GM23338 (cell line): ENCODE measurements around the gene NR1H3. TPM values are rescaled to one million over a fixed set of nuclear protein-coding genes. Genes with fewer than 3 reads are reported as not detected.

ENCODE experiments used
- ATAC-seq: fragments of 200-7000 bp; cut with Tn5 transposase; 3 replicates; pipeline ENCODE4 v1.9.1; 2020
- DNase-seq: peaks from one replicate; pipeline ENCODE4 v3.0.0-alpha.2; 2015; ENCODE audit warnings: low spot score
- H2AFZ ChIP-seq: fragments of 200-600 bp; sonication (generic); 2 replicates; pipeline ENCODE4 v1.8.0; 2016; ENCODE audit warnings: antibody characterized with exemption, mild to moderate bottlenecking, moderate library complexity
- H3F3A ChIP-seq: fragments of 200-600 bp; sonication (generic); replicated peaks from 2 replicates; pipeline ENCODE4 v1.8.0; 2017; ENCODE audit warnings: antibody characterized with exemption, mixed run types, low read depth
- H3K27ac ChIP-seq: fragments of 200-600 bp; sonication (generic); 2 replicates; pipeline ENCODE4 v1.6.1; 2016; ENCODE audit warnings: low read depth
- H3K27me3 ChIP-seq: fragments of 200-600 bp; sonication (generic); 2 replicates; pipeline ENCODE4 v1.8.0; 2016; ENCODE audit warnings: mild to moderate bottlenecking, mixed run types, moderate library complexity; ENCODE audit not compliant: insufficient read depth
- H3K36me3 ChIP-seq: fragments of 200-600 bp; sonication (generic); 2 replicates; pipeline ENCODE4 v1.8.0; 2016; ENCODE audit warnings: mild to moderate bottlenecking; ENCODE audit not compliant: insufficient read depth
- H3K4me1 ChIP-seq: fragments of 200-600 bp; sonication (generic); 2 replicates; pipeline ENCODE4 v1.8.0; 2016; ENCODE audit warnings: mild to moderate bottlenecking, moderate library complexity; ENCODE audit not compliant: insufficient read depth
- H3K4me2 ChIP-seq: fragments of 200-600 bp; sonication (generic); 2 replicates; pipeline ENCODE4 v1.7.1; 2017; ENCODE audit warnings: mixed run types
- H3K4me3 ChIP-seq: fragments of 200-600 bp; sonication (generic); 2 replicates; pipeline ENCODE4 v1.6.1; 2016; ENCODE audit warnings: mixed run types
- H3K79me2 ChIP-seq: fragments of 200-600 bp; sonication (generic); replicated peaks from 2 replicates; pipeline ENCODE4 v1.8.0; 2017; ENCODE audit warnings: mild to moderate bottlenecking; ENCODE audit not compliant: insufficient read depth
- H3K9me2 ChIP-seq: fragments of 200-600 bp; sonication (generic); 2 replicates; pipeline ENCODE4 v1.8.0; 2017; ENCODE audit not compliant: insufficient read depth
- H4K20me1 ChIP-seq: fragments of 200-600 bp; sonication (generic); replicated peaks from 2 replicates; pipeline ENCODE4 v1.8.0; 2017; ENCODE audit warnings: mild to moderate bottlenecking; ENCODE audit not compliant: insufficient read depth
- H3K27ac Mint-ChIP-seq: 2 replicates; pipeline ENCODE4 v1.8.0; 2020; ENCODE audit warnings: inconsistent platforms, mild to moderate bottlenecking, moderate library complexity, mixed read lengths
- H3K27me3 Mint-ChIP-seq: 3 replicates; pipeline ENCODE4 v1.8.0; 2022; ENCODE audit warnings: low read depth, mild to moderate bottlenecking, moderate library complexity, mixed read lengths, inconsistent platforms; ENCODE audit not compliant: insufficient read depth, poor library complexity
- H3K36me3 Mint-ChIP-seq: 3 replicates; pipeline ENCODE4 v1.8.0; 2021; ENCODE audit warnings: low read depth, mild to moderate bottlenecking, inconsistent platforms, moderate library complexity, mixed read lengths
- H3K4me1 Mint-ChIP-seq: 3 replicates; pipeline ENCODE4 v1.8.0; 2020; ENCODE audit warnings: mild to moderate bottlenecking, inconsistent platforms, mixed read lengths
- H3K4me3 Mint-ChIP-seq: 3 replicates; pipeline ENCODE4 v1.8.0; 2021; ENCODE audit warnings: moderate library complexity, mild to moderate bottlenecking, inconsistent platforms, mixed read lengths
- H3K9me3 Mint-ChIP-seq: 3 replicates; pipeline ENCODE4 v1.8.0; 2020; ENCODE audit warnings: moderate library complexity, mild to moderate bottlenecking, inconsistent platforms, mixed read lengths
- CREB1 ChIP-seq: fragments of 250-450 bp; sonication (Bioruptor Pico); IDR thresholded peaks from 2 replicates; pipeline ENCODE4 v1.5.0; 2020; ENCODE audit warnings: low read depth, mild to moderate bottlenecking, moderate library complexity
- ETS1 ChIP-seq: IDR thresholded peaks from 2 replicates; pipeline ENCODE4 v1.6.1; 2016; ENCODE audit warnings: antibody characterized with exemption
- JUNB ChIP-seq: IDR thresholded peaks from one replicate; pipeline ENCODE4 v1.6.1; 2016; ENCODE audit warnings: antibody characterized with exemption; ENCODE audit not compliant: unreplicated experiment
- STAT1 ChIP-seq: IDR thresholded peaks from one replicate; pipeline ENCODE4 v1.6.1; 2016; ENCODE audit warnings: antibody characterized with exemption; ENCODE audit not compliant: unreplicated experiment
- ZNF114 ChIP-seq: fragments of 250-450 bp; sonication (Bioruptor Pico); IDR thresholded peaks from 2 replicates; pipeline ENCODE4 v1.5.0; 2020; ENCODE audit warnings: mild to moderate bottlenecking, moderate library complexity
- ZNF331 ChIP-seq: fragments of 250-450 bp; sonication (Bioruptor Pico); IDR thresholded peaks from 2 replicates; pipeline ENCODE4 v1.5.0; 2020; ENCODE audit warnings: low read depth, mild to moderate bottlenecking, moderate library complexity
- polyA plus RNA-seq: library from polyadenylated mRNA; unstranded; fragments of >200 nt; fragmentation: Nextera tagmentation; extraction: Ambion mirVana; gene quantifications from 2 replicates; pipeline ENCODE4 v1.2.1, GENCODE V29; 2016
- total RNA-seq: library from RNA; depleted of rRNA; stranded (reverse); fragments of >200 nt; shearing (Covaris generic); gene quantifications from 2 replicates; pipeline ENCODE4 v1.2.3, GENCODE V29; 2014
- TF ChIP-seq, protein P1 (sequence below): fragments of 250-450 bp; sonication (Bioruptor Pico); IDR thresholded peaks from 2 replicates; pipeline ENCODE4 v1.5.0; 2020; ENCODE audit warnings: mild to moderate bottlenecking, moderate library complexity
- TF ChIP-seq, protein P2 (sequence below): IDR thresholded peaks from one replicate; pipeline ENCODE4 v1.6.1; 2018; ENCODE audit warnings: antibody characterized with exemption; ENCODE audit not compliant: unreplicated experiment

NR1H3 gene
- total and polyA plus RNA-seq, 2 experiments from 2014 or later: 16.5 to 23.7 TPM

DNA sequence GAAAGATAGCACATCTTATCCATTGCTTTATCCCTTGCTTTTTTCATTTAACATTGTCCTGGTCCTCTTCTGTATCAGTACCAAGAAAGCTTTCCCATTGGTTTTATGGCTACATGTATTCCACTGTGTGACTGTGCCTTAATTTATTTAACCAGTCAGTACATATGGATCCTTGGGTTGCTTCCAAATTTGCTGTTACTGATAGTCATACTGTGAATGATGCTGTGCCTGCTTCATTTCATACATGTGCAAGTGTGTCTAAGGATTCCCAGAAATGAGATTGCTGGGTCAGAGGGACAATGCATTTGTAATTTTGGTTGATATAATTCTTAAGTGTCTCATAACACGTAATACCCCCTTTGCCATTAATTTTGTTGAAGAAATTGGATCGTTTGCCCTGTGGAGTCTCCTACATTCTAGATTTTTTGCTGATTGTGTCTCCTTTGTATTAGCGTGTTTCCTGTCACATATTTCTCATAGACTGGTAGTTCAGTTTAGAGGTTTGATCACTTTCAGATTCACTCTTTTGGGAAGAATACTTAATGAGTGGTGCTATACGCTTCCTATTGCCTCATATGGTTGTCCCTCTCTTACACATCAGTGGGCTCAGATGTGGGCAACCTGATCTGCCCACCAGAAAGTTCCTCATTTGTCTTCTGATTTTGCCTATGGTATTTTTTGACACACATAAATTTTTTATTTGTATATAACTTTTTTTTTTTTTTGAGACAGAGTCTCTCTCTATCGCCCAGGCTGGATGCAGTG is 59.5 kb downstream of the NR1H3 start (continued):
- TF ChIP-seq, protein P1, sequence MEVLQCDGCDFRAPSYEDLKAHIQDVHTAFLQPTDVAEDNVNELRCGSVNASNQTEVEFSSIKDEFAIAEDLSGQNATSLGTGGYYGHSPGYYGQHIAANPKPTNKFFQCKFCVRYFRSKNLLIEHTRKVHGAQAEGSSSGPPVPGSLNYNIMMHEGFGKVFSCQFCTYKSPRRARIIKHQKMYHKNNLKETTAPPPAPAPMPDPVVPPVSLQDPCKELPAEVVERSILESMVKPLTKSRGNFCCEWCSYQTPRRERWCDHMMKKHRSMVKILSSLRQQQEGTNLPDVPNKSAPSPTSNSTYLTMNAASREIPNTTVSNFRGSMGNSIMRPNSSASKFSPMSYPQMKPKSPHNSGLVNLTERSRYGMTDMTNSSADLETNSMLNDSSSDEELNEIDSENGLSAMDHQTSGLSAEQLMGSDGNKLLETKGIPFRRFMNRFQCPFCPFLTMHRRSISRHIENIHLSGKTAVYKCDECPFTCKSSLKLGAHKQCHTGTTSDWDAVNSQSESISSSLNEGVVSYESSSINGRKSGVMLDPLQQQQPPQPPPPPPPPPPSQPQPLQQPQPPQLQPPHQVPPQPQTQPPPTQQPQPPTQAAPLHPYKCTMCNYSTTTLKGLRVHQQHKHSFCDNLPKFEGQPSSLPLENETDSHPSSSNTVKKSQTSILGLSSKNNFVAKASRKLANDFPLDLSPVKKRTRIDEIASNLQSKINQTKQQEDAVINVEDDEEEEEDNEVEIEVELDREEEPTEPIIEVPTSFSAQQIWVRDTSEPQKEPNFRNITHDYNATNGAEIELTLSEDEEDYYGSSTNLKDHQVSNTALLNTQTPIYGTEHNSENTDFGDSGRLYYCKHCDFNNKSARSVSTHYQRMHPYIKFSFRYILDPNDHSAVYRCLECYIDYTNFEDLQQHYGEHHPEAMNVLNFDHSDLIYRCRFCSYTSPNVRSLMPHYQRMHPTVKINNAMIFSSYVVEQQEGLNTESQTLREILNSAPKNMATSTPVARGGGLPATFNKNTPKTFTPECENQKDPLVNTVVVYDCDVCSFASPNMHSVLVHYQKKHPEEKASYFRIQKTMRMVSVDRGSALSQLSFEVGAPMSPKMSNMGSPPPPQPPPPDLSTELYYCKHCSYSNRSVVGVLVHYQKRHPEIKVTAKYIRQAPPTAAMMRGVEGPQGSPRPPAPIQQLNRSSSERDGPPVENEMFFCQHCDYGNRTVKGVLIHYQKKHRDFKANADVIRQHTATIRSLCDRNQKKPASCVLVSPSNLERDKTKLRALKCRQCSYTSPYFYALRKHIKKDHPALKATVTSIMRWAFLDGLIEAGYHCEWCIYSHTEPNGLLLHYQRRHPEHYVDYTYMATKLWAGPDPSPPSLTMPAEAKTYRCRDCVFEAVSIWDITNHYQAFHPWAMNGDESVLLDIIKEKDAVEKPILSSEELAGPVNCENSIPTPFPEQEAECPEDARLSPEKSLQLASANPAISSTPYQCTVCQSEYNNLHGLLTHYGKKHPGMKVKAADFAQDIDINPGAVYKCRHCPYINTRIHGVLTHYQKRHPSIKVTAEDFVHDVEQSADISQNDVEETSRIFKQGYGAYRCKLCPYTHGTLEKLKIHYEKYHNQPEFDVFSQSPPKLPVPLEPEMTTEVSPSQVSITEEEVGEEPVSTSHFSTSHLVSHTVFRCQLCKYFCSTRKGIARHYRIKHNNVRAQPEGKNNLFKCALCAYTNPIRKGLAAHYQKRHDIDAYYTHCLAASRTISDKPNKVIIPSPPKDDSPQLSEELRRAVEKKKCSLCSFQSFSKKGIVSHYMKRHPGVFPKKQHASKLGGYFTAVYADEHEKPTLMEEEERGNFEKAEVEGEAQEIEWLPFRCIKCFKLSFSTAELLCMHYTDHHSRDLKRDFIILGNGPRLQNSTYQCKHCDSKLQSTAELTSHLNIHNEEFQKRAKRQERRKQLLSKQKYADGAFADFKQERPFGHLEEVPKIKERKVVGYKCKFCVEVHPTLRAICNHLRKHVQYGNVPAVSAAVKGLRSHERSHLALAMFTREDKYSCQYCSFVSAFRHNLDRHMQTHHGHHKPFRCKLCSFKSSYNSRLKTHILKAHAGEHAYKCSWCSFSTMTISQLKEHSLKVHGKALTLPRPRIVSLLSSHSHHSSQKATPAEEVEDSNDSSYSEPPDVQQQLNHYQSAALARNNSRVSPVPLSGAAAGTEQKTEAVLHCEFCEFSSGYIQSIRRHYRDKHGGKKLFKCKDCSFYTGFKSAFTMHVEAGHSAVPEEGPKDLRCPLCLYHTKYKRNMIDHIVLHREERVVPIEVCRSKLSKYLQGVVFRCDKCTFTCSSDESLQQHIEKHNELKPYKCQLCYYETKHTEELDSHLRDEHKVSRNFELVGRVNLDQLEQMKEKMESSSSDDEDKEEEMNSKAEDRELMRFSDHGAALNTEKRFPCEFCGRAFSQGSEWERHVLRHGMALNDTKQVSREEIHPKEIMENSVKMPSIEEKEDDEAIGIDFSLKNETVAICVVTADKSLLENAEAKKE: no peak

GRCh38 chr11:47318166-47318565 is 60.4 kb downstream of the NR1H3 start:
- DNase-seq: no peak
- Histone ChIP-seq H3K27ac (no peak overlapping the region), H4K20me1 (no peaks in the 10 kb centered on the region), H3K9me2 (no peaks in the 10 kb centered on the region), H3K27me3 (no peaks in the 10 kb centered on the region), H3K4me3 (no peak overlapping the region), H3F3A (no peaks in the 10 kb centered on the region), H3K36me3 (peaks cover 8% of the 10 kb centered on the region; the same call in 1 of the 2 replicates), H3K4me1 (no peaks in the 10 kb centered on the region), H2AFZ (no peak overlapping the region), H3K79me2 (no peaks in the 10 kb centered on the region), H3K4me2 (no peak overlapping the region)
- H3K27ac Mint-ChIP-seq: no peak overlapping the region
- H3K4me3 Mint-ChIP-seq: no peak overlapping the region
- no peaks in the 10 kb centered on the region for H3K27me3 Mint-ChIP-seq
- no peak for ATAC-seq
- H3K36me3 Mint-ChIP-seq: peaks cover 32% of the 10 kb centered on the region
- H3K9me3 Mint-ChIP-seq: no peaks in the 10 kb centered on the region
- H3K4me1 Mint-ChIP-seq: no peaks in the 10 kb centered on the region
- TF ChIP-seq JUNB (no peak), ETS1 (no peak), STAT1 (no peak), ZNF114 (CRISPR knock-in tag) (no peak), CREB1 (CRISPR knock-in tag) (no peak), ZNF331 (CRISPR knock-in tag) (no peak)
- TF ChIP-seq, protein P2, sequence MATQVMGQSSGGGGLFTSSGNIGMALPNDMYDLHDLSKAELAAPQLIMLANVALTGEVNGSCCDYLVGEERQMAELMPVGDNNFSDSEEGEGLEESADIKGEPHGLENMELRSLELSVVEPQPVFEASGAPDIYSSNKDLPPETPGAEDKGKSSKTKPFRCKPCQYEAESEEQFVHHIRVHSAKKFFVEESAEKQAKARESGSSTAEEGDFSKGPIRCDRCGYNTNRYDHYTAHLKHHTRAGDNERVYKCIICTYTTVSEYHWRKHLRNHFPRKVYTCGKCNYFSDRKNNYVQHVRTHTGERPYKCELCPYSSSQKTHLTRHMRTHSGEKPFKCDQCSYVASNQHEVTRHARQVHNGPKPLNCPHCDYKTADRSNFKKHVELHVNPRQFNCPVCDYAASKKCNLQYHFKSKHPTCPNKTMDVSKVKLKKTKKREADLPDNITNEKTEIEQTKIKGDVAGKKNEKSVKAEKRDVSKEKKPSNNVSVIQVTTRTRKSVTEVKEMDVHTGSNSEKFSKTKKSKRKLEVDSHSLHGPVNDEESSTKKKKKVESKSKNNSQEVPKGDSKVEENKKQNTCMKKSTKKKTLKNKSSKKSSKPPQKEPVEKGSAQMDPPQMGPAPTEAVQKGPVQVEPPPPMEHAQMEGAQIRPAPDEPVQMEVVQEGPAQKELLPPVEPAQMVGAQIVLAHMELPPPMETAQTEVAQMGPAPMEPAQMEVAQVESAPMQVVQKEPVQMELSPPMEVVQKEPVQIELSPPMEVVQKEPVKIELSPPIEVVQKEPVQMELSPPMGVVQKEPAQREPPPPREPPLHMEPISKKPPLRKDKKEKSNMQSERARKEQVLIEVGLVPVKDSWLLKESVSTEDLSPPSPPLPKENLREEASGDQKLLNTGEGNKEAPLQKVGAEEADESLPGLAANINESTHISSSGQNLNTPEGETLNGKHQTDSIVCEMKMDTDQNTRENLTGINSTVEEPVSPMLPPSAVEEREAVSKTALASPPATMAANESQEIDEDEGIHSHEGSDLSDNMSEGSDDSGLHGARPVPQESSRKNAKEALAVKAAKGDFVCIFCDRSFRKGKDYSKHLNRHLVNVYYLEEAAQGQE: no peak
